Umbilical cord (tissue), 2 donors: Measurements from ENCODE around the gene HYCC1. TPM values are rescaled to one million over a fixed set of nuclear protein-coding genes. Genes with fewer than 3 reads are reported as not detected.
A peak's percentile ranks its signal among the peaks of the same experiment; 100 is the strongest.

Experiments
- DNase-seq: peaks from one replicate; pipeline ENCODE4 v3.0.0-alpha.2; 2015; ENCODE audit warnings: low spot score
- total RNA-seq: library from RNA; depleted of rRNA; stranded (reverse); fragments of >200 nt; gene quantifications from one replicate; pipeline ENCODE4 v1.2.3, GENCODE V29; 2014; ENCODE audit warnings: low replicate concordance; ENCODE audit not compliant: insufficient read depth

The HYCC1 gene
- total RNA-seq, 1 donor from 2014 or later = 46.0 TPM

GRCh38 chr7:23016345-23017253 lies 2.7 kb upstream of the HYCC1 start:
- DNase-seq = no peak

DNA sequence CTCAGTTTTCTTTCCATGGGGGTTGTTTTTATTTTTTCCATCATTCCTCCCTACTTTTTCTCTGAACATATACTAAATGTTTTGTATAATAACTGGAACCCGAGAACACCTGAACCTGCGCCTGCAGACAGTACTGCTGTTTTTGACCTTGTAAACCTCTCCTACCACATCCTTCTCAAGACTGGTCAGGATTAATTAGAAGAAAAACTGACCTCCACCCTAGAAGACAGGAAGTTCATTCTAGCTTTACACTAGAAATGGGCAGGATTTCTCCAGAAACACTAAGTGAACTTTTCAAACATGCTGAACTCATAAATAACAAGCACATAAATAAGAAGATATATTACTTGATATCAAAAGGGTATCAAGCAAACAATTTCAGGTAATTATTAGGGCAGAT lies 751 bp upstream of the HYCC1 start:
- no peak for DNase-seq

DNA sequence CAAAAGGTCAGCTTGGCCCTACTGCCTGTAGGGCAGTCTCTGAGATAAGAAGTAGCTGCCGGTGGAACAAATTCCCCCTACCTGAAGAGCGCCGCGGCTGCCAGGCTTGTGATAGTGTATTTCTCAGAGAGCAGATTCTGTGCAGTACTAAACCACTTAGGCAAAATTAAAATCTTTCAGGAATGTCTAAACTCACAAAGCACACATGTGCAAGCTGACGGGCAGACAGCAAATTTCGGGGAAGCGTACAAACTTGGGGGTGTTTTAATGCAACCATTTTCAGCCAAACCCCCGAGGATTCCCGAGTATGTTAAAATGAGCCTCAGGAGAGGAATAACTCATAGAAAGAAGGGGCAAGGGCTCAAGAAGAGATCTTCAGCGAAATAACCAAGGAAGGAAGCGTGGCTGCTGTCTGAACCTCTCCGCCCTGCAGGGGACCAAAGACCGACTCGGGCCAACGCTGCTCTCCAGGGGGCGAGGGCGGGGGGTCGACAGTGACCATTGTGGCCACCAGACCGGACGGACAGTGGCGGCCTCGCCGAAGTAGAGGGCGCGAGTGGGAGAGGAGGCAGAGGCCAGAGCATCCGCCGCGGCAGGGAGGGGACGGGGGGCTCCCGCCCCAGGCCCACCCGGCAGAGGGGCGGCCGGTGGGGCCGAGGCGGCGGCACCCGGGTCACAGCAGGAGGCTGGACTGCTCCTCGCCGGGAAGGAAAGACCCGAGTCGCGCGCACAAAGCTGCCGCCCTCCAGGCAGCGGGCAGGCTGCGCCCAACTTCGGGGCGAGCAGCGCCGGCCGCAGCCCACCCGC lies 819 bp downstream of the HYCC1 start:
- DNase-seq = peak; percentile 36

DNA sequence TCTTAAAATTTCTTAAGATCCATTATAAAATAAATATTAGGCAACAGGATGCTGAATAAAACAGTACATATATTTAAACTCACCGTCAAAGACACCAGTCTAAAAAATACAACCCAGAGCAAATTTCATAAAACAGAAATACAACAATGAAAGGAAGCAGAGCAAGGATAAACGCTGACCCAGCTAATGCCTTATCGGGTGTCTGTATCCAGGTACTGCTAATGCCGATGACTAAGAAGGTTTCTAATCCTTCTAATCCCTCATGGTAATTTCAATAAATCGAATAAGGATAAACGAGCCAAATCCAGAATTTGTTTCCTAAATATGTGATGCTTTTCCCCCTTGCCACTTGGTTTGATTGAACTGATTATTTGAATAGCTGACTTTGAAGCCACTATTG lies 1.7 kb downstream of the HYCC1 start:
- no peak for DNase-seq

DNA sequence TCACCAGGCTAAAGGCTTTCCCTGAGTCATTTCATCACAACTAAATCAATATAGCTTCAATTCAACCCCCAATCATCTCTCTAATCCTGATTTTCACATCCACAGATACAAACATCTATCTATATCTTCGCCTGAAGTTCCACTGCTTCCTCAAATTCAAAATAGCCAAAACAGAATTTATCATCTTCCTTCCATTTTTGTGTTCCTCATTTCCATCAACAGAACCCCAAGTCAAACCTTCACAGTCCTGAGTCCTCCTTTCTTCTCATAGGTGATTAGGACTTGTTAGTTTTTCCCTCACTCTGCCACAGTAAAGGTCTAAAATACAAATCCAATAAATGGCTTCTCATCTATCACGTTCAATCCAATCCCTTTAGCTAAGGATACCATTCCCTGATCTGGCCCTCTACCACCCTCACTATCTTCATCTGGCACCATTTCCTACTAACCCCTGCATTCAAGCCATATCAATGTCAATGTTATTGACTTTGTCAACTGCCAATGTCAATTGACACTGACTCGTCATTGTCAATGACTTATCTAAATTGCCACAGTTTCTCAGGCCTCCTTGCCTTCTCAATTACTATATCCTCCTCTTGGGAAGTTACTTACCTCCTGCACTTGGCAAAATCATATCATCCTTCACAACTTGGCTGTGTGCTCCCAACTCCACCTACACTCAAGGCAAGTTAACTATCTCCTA lies 2.6 kb downstream of the HYCC1 start:
- no peak for DNase-seq

- DNase-seq = no peak
Measured at GRCh38 chr7:23009303-23009702, 4.6 kb downstream of the HYCC1 start.

GRCh38 chr7:23004247-23004520 lies 9.7 kb downstream of the HYCC1 start:
- no peak for DNase-seq

- DNase-seq = no peak
Measured at GRCh38 chr7:23003505-23004246, 10.3 kb downstream of the HYCC1 start.

GRCh38 chr7:23002698-23003097 lies 11.2 kb downstream of the HYCC1 start:
- DNase-seq = no peak

GRCh38 chr7:23001610-23002009 lies 12.3 kb downstream of the HYCC1 start:
- DNase-seq = no peak

- DNase-seq = no peak
Measured at GRCh38 chr7:23000597-23001360, 13.2 kb downstream of the HYCC1 start.

GRCh38 chr7:22998519-22998896 lies 15.4 kb downstream of the HYCC1 start:
- no peak for DNase-seq

- DNase-seq = no peak
Measured at GRCh38 chr7:22997871-22998518, 15.9 kb downstream of the HYCC1 start.

DNA sequence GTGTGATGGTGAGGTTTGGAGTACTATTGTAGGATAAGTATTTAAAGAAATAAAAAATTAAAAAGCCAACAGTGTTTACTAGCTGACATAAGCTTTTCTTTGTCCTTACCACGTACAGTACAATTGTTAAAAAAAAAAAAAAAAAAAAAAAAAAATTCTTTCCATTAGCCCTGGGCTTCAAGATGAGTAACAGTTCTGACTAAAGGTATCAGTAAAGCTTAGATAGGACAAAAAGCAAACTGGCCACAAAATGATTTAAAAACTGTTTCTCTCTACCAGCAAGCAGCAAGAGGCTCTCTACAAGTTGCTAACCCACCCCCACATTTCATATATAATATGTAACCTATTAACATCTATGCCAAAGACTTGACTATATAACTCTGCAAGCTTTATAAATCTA lies 17.5 kb downstream of the HYCC1 start:
- DNase-seq = no peak

- no peak for DNase-seq
Measured at GRCh38 chr7:22995011-22995410, 18.9 kb downstream of the HYCC1 start.

GRCh38 chr7:22992874-22993840 lies 20.8 kb downstream of the HYCC1 start:
- DNase-seq = no peak

DNA sequence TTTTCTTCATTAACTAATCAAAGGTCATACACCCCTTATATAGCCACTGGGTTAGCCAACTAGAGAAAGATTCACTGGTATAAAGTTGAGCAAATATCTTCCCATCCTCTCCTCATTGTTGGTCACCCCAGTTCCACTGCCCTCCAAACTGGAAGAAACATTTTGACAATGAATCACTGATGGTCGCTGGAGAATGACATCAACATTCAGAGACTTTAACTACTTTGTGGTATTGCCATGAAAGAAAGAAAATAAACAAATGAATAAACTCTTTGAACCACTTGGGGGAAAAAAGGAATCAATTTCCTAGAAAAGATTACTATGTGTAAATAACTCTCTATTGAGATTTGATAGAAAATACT lies 23.4 kb downstream of the HYCC1 start:
- DNase-seq = no peak

- DNase-seq = no peak
Measured at GRCh38 chr7:22989643-22990587, 24.0 kb downstream of the HYCC1 start.
